ENCODE data around the gene ARHGEF40. TPM values are rescaled to one million over a fixed set of nuclear protein-coding genes. Genes with fewer than 3 reads are reported as not detected.
A peak's percentile ranks its signal among the peaks of the same experiment; 100 is the strongest.

Gene ARHGEF40
- total RNA-seq = under 1 TPM in 1 of 2 experiments, not detected in 1; 0.09 TPM

GRCh38 chr14:21070083-21070609, at the start of gene ARHGEF40:
TSS of gene ARHGEF40 (plus strand) at chr14:21070304. CDS start at chr14:21070397, 93 bp downstream.
- Mint-ChIP-seq H3K4me3 (peak within 1 kb of the TSS; percentile 62), H3K27ac (no peak within 1 kb of the TSS), H3K9me3 (ENCODE audit: low read depth) (no peaks in the 10 kb centered on the region), H3K4me1 (peaks cover 31% of the 10 kb centered on the region), H3K36me3 (no peaks in the 10 kb centered on the region), H3K27me3 (peaks cover 78% of the 10 kb centered on the region)
- CTCF ChIA-PET = interaction anchor here (0.8 to 5.9 kb wide), 9 partner anchors 18 to 92 kb away, joined by 3 to 74 read pairs (median 6); no protein-coding TSS in a partner anchor
- ATAC-seq (peak; percentile 13), DNase-seq (no peak)

- no peak for ATAC-seq
- peaks cover 30% of the 10 kb centered on the region for H3K27me3 Mint-ChIP-seq
- H3K4me3 Mint-ChIP-seq = no peak overlapping the region
- H3K4me1 Mint-ChIP-seq = peaks cover 9% of the 10 kb centered on the region
- DNase-seq = no peak
- no peak overlapping the region for H3K27ac Mint-ChIP-seq
- CTCF ChIA-PET = interaction anchor here (0.9 to 11.2 kb wide), 9 partner anchors 13 to 114 kb away, joined by 3 to 170 read pairs (median 5); partner anchors contain the start of genes TMEM253 and ZNF219
- H3K9me3 Mint-ChIP-seq (ENCODE audit: low read depth) = no peaks in the 10 kb centered on the region
- H3K36me3 Mint-ChIP-seq = no peaks in the 10 kb centered on the region
These were observed 49.0 kb upstream of the ARHGEF40 start for GRCh38 chr14:21020977-21021545.

GRCh38 chr14:21022686-21023085, 47.4 kb upstream of the ARHGEF40 start:
- H3K9me3 Mint-ChIP-seq (ENCODE audit: low read depth) = no peaks in the 10 kb centered on the region
- peaks cover 9% of the 10 kb centered on the region for H3K4me1 Mint-ChIP-seq
- no peak for ATAC-seq
- H3K36me3 Mint-ChIP-seq = no peaks in the 10 kb centered on the region
- no peak overlapping the region for H3K27ac Mint-ChIP-seq
- peak overlapping the region; percentile 3 for H3K4me3 Mint-ChIP-seq
- H3K27me3 Mint-ChIP-seq = peaks cover 39% of the 10 kb centered on the region
- CTCF ChIA-PET = interaction anchor here (1.2 to 3.0 kb wide), 3 partner anchors 8 to 83 kb away, joined by 3 to 26 read pairs (median 4); no protein-coding TSS in a partner anchor
- no peak for DNase-seq

GRCh38 chr14:21023174-21023573, 46.9 kb upstream of the ARHGEF40 start:
- CTCF ChIA-PET = interaction anchor here (1.2 to 3.0 kb wide), 3 partner anchors 8 to 82 kb away, joined by 3 to 26 read pairs (median 4); no protein-coding TSS in a partner anchor
- Mint-ChIP-seq H3K36me3 (no peaks in the 10 kb centered on the region), H3K4me1 (peaks cover 9% of the 10 kb centered on the region), H3K9me3 (ENCODE audit: low read depth) (no peaks in the 10 kb centered on the region), H3K27ac (no peak overlapping the region), H3K4me3 (peak overlapping the region; percentile 3), H3K27me3 (peaks cover 39% of the 10 kb centered on the region)
- DNase-seq = no peak
- no peak for ATAC-seq

- H3K36me3 Mint-ChIP-seq = no peaks in the 10 kb centered on the region
- H3K27me3 Mint-ChIP-seq = peaks cover 39% of the 10 kb centered on the region
- H3K27ac Mint-ChIP-seq = no peak overlapping the region
- CTCF ChIA-PET = interaction anchor here (1.0 to 3.0 kb wide), 7 partner anchors 9 to 81 kb away, joined by 3 to 26 read pairs (median 3); no protein-coding TSS in a partner anchor
- peak overlapping the region; percentile 55 for H3K4me3 Mint-ChIP-seq
- peaks cover 9% of the 10 kb centered on the region for H3K4me1 Mint-ChIP-seq
- DNase-seq = no peak
- ATAC-seq = no peak
- no peaks in the 10 kb centered on the region for H3K9me3 Mint-ChIP-seq (ENCODE audit: low read depth)
These were observed 46.1 kb upstream of the ARHGEF40 start for GRCh38 chr14:21023817-21024584.

- peak; percentile 74 for DNase-seq
- Mint-ChIP-seq H3K4me1 (peaks cover 9% of the 10 kb centered on the region), H3K27me3 (peaks cover 39% of the 10 kb centered on the region), H3K4me3 (peak within 1 kb of the TSS; percentile 68), H3K36me3 (no peaks in the 10 kb centered on the region), H3K27ac (no peak within 1 kb of the TSS), H3K9me3 (ENCODE audit: low read depth) (no peaks in the 10 kb centered on the region)
- CTCF ChIA-PET = interaction anchor here (1.0 to 3.0 kb wide), 5 partner anchors 10 to 68 kb away, joined by 3 to 26 read pairs (median 3); no protein-coding TSS in a partner anchor
- ATAC-seq = peak; percentile 90
These were observed 45.3 kb upstream of the ARHGEF40 start, which contains the start of gene NDRG2 for GRCh38 chr14:21024585-21025370. TSS of gene NDRG2 (minus strand) at chr14:21025061. CDS start at chr14:21023315, 1,746 bp downstream.

- CTCF ChIA-PET = interaction anchor here (1.1 to 3.0 kb wide), 6 partner anchors 11 to 79 kb away, joined by 3 to 26 read pairs (median 4); no protein-coding TSS in a partner anchor
- H3K27me3 Mint-ChIP-seq = peaks cover 41% of the 10 kb centered on the region
- peaks cover 9% of the 10 kb centered on the region for H3K4me1 Mint-ChIP-seq
- DNase-seq = no peak
- no peaks in the 10 kb centered on the region for H3K9me3 Mint-ChIP-seq (ENCODE audit: low read depth)
- peak overlapping the region; percentile 68 for H3K4me3 Mint-ChIP-seq
- ATAC-seq = no peak
- H3K36me3 Mint-ChIP-seq = no peaks in the 10 kb centered on the region
- no peak overlapping the region for H3K27ac Mint-ChIP-seq
These were observed 44.5 kb upstream of the ARHGEF40 start for GRCh38 chr14:21025371-21026273.

GRCh38 chr14:21026274-21026987, 43.7 kb upstream of the ARHGEF40 start:
- CTCF ChIA-PET = interaction anchor here (0.8 to 1.7 kb wide), 4 partner anchors 12 to 78 kb away, joined by 3 to 5 read pairs (median 4); no protein-coding TSS in a partner anchor
- DNase-seq (no peak), ATAC-seq (no peak)
- Mint-ChIP-seq H3K4me3 (no peak overlapping the region), H3K36me3 (no peaks in the 10 kb centered on the region), H3K27ac (no peak overlapping the region), H3K4me1 (peaks cover 9% of the 10 kb centered on the region), H3K9me3 (ENCODE audit: low read depth) (no peaks in the 10 kb centered on the region), H3K27me3 (peaks cover 40% of the 10 kb centered on the region)

GRCh38 chr14:21026988-21027315, 43.2 kb upstream of the ARHGEF40 start:
- H3K4me3 Mint-ChIP-seq = no peak overlapping the region
- peaks cover 9% of the 10 kb centered on the region for H3K4me1 Mint-ChIP-seq
- DNase-seq = no peak
- CTCF ChIA-PET = interaction anchor here (0.8 to 1.7 kb wide), 2 partner anchors 12 to 68 kb away, joined by 3 to 5 read pairs; no protein-coding TSS in a partner anchor
- no peaks in the 10 kb centered on the region for H3K36me3 Mint-ChIP-seq
- H3K27me3 Mint-ChIP-seq = peaks cover 38% of the 10 kb centered on the region
- no peak overlapping the region for H3K27ac Mint-ChIP-seq
- ATAC-seq = no peak
- no peaks in the 10 kb centered on the region for H3K9me3 Mint-ChIP-seq (ENCODE audit: low read depth)

- no peaks in the 10 kb centered on the region for H3K9me3 Mint-ChIP-seq (ENCODE audit: low read depth)
- no peaks in the 10 kb centered on the region for H3K36me3 Mint-ChIP-seq
- no peak within 1 kb of the TSS for H3K27ac Mint-ChIP-seq
- ATAC-seq = no peak
- H3K4me1 Mint-ChIP-seq = peaks cover 2% of the 10 kb centered on the region
- DNase-seq = no peak
- no peak within 1 kb of the TSS for H3K4me3 Mint-ChIP-seq
- CTCF ChIA-PET = no interaction called here
- H3K27me3 Mint-ChIP-seq = peaks cover 14% of the 10 kb centered on the region
These were observed 40.2 kb upstream of the ARHGEF40 start, which contains the start of gene TPPP2 for GRCh38 chr14:21029917-21030316. TSS of gene TPPP2 (plus strand) at chr14:21030217. CDS start at chr14:21030582, 365 bp downstream.

- H3K9me3 Mint-ChIP-seq (ENCODE audit: low read depth) = no peaks in the 10 kb centered on the region
- H3K36me3 Mint-ChIP-seq = no peaks in the 10 kb centered on the region
- peaks cover 12% of the 10 kb centered on the region for H3K27me3 Mint-ChIP-seq
- CTCF ChIA-PET = no interaction called here
- DNase-seq (no peak), ATAC-seq (no peak)
- H3K4me1 Mint-ChIP-seq = no peaks in the 10 kb centered on the region
- H3K4me3 Mint-ChIP-seq = no peak overlapping the region
- no peak overlapping the region for H3K27ac Mint-ChIP-seq
These were observed 39.6 kb upstream of the ARHGEF40 start for GRCh38 chr14:21030531-21030930.
